Measurements from ENCODE around the gene NECTIN2. TPM values are rescaled to one million over a fixed set of nuclear protein-coding genes. Genes with fewer than 3 reads are reported as not detected.
"Not testable (repeated sequence)": the region's sequence is repeated elsewhere in the genome, so short reads cannot be mapped to it uniquely, and the experiment has no call there.

NECTIN2 gene
- total RNA-seq, 2 experiments from 2014 or later = not detected

- POLR2A ChIA-PET = interaction anchor here (0.6 to 1.3 kb wide), 2 partner anchors 9 to 467 kb away, joined by 3 read pairs; partner anchors contain the start of gene APOE
- H3K27ac ChIP-seq (ENCODE audit: low read depth, low read length, poor library complexity, severe bottlenecking); intact Hi-C loops (cut with micrococcal nuclease; ENCODE audit: unreplicated experiment); H3K36me3 ChIP-seq (ENCODE audit: insufficient read depth, low read length); H3K9me3 ChIP-seq (ENCODE audit: low read length); CTCF ChIA-PET (ENCODE audit: unreplicated experiment); H4K20me1 ChIP-seq (ENCODE audit: insufficient read depth, low read length); H3K9me2 ChIP-seq (ENCODE audit: insufficient read depth, low read length); H3K79me2 ChIP-seq (ENCODE audit: insufficient read depth, low read depth, low read length); BruUV-seq (replicated peaks); H3K4me1 ChIP-seq (ENCODE audit: insufficient read depth, low read length, poor library complexity, severe bottlenecking): not testable (repeated sequence)
- DNase-seq (ENCODE audit: low spot score) = peak; percentile 88
- H2AFZ ChIP-seq (ENCODE audit: low read length) = peak within 1 kb of the TSS; percentile 93
- peak within 1 kb of the TSS; percentile 65 for H3K4me3 ChIP-seq (ENCODE audit: low read depth, low read length, poor library complexity, severe bottlenecking)
- H3K4me2 ChIP-seq (ENCODE audit: low read length) = peak within 1 kb of the TSS; percentile 57
Observed at GRCh38 chr19:44914433-44915206, 68.5 kb downstream of the NECTIN2 start, which contains the start of gene APOC1. APOC1 (plus strand) TSS chr19:44914608; CDS start chr19:44914892, 284 bp downstream.

GRCh38 chr19:44924243-44924725 is 78.2 kb downstream of the NECTIN2 start:
- Histone ChIP-seq H3K9me3 (ENCODE audit: low read length) (no peaks in the 10 kb centered on the region), H3K79me2 (ENCODE audit: insufficient read depth, low read depth, low read length) (no peaks in the 10 kb centered on the region), H2AFZ (ENCODE audit: low read length) (no peak overlapping the region), H3K4me3 (ENCODE audit: low read depth, low read length, poor library complexity, severe bottlenecking) (no peak overlapping the region), H3K4me2 (ENCODE audit: low read length) (no peak overlapping the region), H3K27ac (ENCODE audit: low read depth, low read length, poor library complexity, severe bottlenecking) (no peak overlapping the region), H3K4me1 (ENCODE audit: insufficient read depth, low read length, poor library complexity, severe bottlenecking) (no peaks in the 10 kb centered on the region), H4K20me1 (ENCODE audit: insufficient read depth, low read length) (no peaks in the 10 kb centered on the region), H3K9me2 (ENCODE audit: insufficient read depth, low read length) (no peaks in the 10 kb centered on the region), H3K36me3 (ENCODE audit: insufficient read depth, low read length) (no peaks in the 10 kb centered on the region)
- no peak for TF ChIP-seq EZH2phosphoT487 (IDR thresholded peaks at IDR 0.05; ENCODE audit: borderline replicate concordance, low read depth, low read length)
- no peak for TF ChIP-seq CTCF (conservative IDR thresholded peaks at IDR 0.05; ENCODE audit: low read length)
- POLR2A ChIA-PET = no interaction called here
- BruUV-seq (replicated peaks) = no TSS peak
- no peak for DNase-seq (ENCODE audit: low spot score)
- intact Hi-C loops (cut with micrococcal nuclease; ENCODE audit: unreplicated experiment) = no loop called here
- CTCF ChIA-PET (ENCODE audit: unreplicated experiment) = no interaction called here

- Histone ChIP-seq H3K4me3 (ENCODE audit: low read depth, low read length, poor library complexity, severe bottlenecking) (no peak overlapping the region), H3K4me2 (ENCODE audit: low read length) (no peak overlapping the region), H3K36me3 (ENCODE audit: insufficient read depth, low read length) (no peaks in the 10 kb centered on the region), H3K27ac (ENCODE audit: low read depth, low read length, poor library complexity, severe bottlenecking) (no peak overlapping the region), H3K79me2 (ENCODE audit: insufficient read depth, low read depth, low read length) (no peaks in the 10 kb centered on the region), H2AFZ (ENCODE audit: low read length) (no peak overlapping the region), H3K9me2 (ENCODE audit: insufficient read depth, low read length) (no peaks in the 10 kb centered on the region), H3K4me1 (ENCODE audit: insufficient read depth, low read length, poor library complexity, severe bottlenecking) (no peaks in the 10 kb centered on the region), H3K9me3 (ENCODE audit: low read length) (no peaks in the 10 kb centered on the region), H4K20me1 (ENCODE audit: insufficient read depth, low read length) (no peaks in the 10 kb centered on the region)
- ChIA-PET CTCF (ENCODE audit: unreplicated experiment) (no interaction called here), POLR2A (no interaction called here)
- no peak for TF ChIP-seq CTCF (conservative IDR thresholded peaks at IDR 0.05; ENCODE audit: low read length)
- no peak for TF ChIP-seq EZH2phosphoT487 (IDR thresholded peaks at IDR 0.05; ENCODE audit: borderline replicate concordance, low read depth, low read length)
- intact Hi-C loops (cut with micrococcal nuclease; ENCODE audit: unreplicated experiment) = no loop called here
- DNase-seq (ENCODE audit: low spot score) = no peak
- no TSS peak for BruUV-seq (replicated peaks)
Observed at GRCh38 chr19:44925114-44925891, 79.2 kb downstream of the NECTIN2 start.

- DNase-seq (ENCODE audit: low spot score); H3K4me1 ChIP-seq (ENCODE audit: insufficient read depth, low read length, poor library complexity, severe bottlenecking); H4K20me1 ChIP-seq (ENCODE audit: insufficient read depth, low read length); H3K79me2 ChIP-seq (ENCODE audit: insufficient read depth, low read depth, low read length); CTCF ChIA-PET (ENCODE audit: unreplicated experiment); H2AFZ ChIP-seq (ENCODE audit: low read length); intact Hi-C loops (cut with micrococcal nuclease; ENCODE audit: unreplicated experiment); H3K4me3 ChIP-seq (ENCODE audit: low read depth, low read length, poor library complexity, severe bottlenecking); H3K27ac ChIP-seq (ENCODE audit: low read depth, low read length, poor library complexity, severe bottlenecking); BruUV-seq (replicated peaks); H3K9me3 ChIP-seq (ENCODE audit: low read length); H3K36me3 ChIP-seq (ENCODE audit: insufficient read depth, low read length); H3K9me2 ChIP-seq (ENCODE audit: insufficient read depth, low read length): not testable (repeated sequence)
- H3K4me2 ChIP-seq (ENCODE audit: low read length) = peak overlapping the region; percentile 34; the same call in 1 of the 2 replicates
- POLR2A ChIA-PET = interaction anchor here (0.6 kb wide), 1 partner anchor 126 kb away, joined by 3 read pairs; no protein-coding TSS in a partner anchor
Observed at GRCh38 chr19:44926245-44927077, 80.4 kb downstream of the NECTIN2 start.
